Heart left ventricle (tissue), 13 donors: ENCODE measurements around the gene GPR156.

ENCODE experiments used
- CTCF ChIP-seq, 12 donors: fragments of 200-600 bp; sonication (generic) in 4 of 12; IDR thresholded peaks; one replicate each; pipeline versions ENCODE4 v1.5.0 to v1.8.0; 2018 to 2022; ENCODE audit warnings: antibody characterized with exemption in 12 of 12, mild to moderate bottlenecking in 5 of 12
- POLR2A ChIP-seq, 2 donors: fragments of 450-650 bp; IDR thresholded peaks; one replicate each; pipeline ENCODE4 v1.6.1; 2017; ENCODE audit warnings: antibody characterized with exemption in 2 of 2, mild to moderate bottlenecking in 2 of 2, moderate library complexity in 2 of 2
- donor health status: ischemic (EF 13 %, LVEDD 7.1; RV severe dilation, severe dysfunction).
- donor health status: DM: no; HTN: yes; CAD: no.
- donor health status: DM: no; HTN: no; CAD: no.
- donor health status: ischemic (EF 25% LVEDD 6.9; RV normal size, moderate dysfunction).
- donor health status: ischemic (EF 25% LVEDD 5.7; RV mildly dilated, moderate dysfunction).
- donor health status: ischemic (EF 35%, LVEDD 5.7; RV mildly dilated, moderate dysfunction).
- donor health status: nonischemic (EF 11% LVEDD 7.7; RV severe dilation, severe dysfunction).
- donor health status: DM: yes; HTN: yes; CAD: no.
- donor health status: PGD.
- donor health status: ischemic (EF 29% LVEDD 5.4; RV normal size, mild dysfunction).
- donor health status: nonischemic (EF 23%, LVEDD 6.1; RV moderate dilation, normal function).

- TF ChIP-seq CTCF (IDR thresholded peaks at IDR 0.05) (no peak), POLR2A (IDR thresholded peaks at IDR 0.05) (no peak)
Observed at GRCh38 chr3:120148187-120148949, 136.7 kb downstream of the GPR156 start.
